ENCODE data around the gene KRTAP10-6. TPM values are rescaled to one million over a fixed set of nuclear protein-coding genes. Genes with fewer than 3 reads are reported as not detected.
A peak's percentile ranks its signal among the peaks of the same experiment; 100 is the strongest.
"Not testable (repeated sequence)": the region's sequence is repeated elsewhere in the genome, so short reads cannot be mapped to it uniquely, and the experiment has no call there.

KRTAP10-6 gene
- total RNA-seq, 3 donors from 2014 or later = not detected

DNA sequence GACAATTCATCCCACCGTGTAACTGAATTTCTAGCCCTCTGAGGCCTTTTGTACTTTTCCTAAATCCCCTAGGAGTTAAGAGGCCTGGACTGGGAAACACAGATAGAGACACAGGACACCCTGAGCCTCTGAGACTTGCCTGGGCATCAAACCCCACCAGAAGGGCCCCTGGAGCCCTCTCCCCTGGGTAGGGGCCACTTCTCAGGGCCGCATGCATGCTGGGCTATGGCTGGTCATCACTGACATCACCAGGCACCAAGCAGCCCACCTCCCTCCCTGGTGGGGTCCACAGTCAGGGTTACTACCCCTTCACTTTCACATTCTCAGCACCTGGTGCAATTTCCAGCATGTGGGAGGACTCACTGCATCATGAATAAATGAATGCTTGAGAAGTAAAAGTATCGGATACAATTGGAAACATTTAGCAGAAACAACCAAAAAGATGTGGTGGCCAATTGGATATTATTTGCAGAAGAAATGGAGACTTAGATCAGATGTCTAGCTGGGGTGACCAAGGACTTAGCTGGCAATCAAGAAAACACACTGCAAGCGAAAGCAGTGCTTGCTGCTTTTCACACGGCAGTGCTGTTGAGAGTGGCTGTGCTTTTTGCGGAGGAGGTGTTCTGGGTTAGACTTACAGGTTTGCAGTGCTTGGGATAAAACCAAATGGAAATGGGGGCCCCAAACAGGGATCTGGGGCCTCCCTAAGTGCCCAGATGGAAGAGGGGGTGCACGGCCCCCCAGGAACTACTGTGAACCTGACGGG is 7.1 kb upstream of the KRTAP10-6 start:
- DNase-seq (no peak), ATAC-seq (no peak)
- peaks cover 6% of the 10 kb centered on the region for H3K9me3 Mint-ChIP-seq
- H3K4me3 Mint-ChIP-seq = no peak overlapping the region
- H3K27me3 Mint-ChIP-seq (ENCODE audit: low read depth) = peaks cover 6% of the 10 kb centered on the region
- H3K4me1 Mint-ChIP-seq (ENCODE audit: low read depth) = no peaks in the 10 kb centered on the region
- H3K36me3 Mint-ChIP-seq (ENCODE audit: insufficient read depth) = peaks cover 1% of the 10 kb centered on the region

DNA sequence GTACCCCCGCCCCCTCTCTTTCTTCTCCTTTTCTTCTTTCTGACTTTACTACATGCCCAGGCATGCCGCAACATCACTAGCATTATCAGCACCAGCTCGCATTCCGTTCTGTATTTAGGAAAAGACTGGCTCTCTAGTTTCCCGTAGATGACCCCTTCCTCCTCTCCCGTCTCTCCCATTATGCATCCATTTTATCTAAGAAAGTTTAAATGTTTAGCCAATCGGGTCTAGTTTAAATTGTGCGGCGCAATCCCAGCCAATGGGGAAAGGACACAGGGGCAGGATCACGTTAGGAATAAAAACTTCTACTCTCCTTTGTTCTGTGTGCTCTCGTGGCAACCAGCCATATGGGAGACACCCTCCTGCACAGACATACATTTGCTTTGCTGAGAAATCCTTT is 5.8 kb upstream of the KRTAP10-6 start:
- H3K36me3 Mint-ChIP-seq (ENCODE audit: insufficient read depth) = peaks cover 1% of the 10 kb centered on the region
- no peak for ATAC-seq

DNA sequence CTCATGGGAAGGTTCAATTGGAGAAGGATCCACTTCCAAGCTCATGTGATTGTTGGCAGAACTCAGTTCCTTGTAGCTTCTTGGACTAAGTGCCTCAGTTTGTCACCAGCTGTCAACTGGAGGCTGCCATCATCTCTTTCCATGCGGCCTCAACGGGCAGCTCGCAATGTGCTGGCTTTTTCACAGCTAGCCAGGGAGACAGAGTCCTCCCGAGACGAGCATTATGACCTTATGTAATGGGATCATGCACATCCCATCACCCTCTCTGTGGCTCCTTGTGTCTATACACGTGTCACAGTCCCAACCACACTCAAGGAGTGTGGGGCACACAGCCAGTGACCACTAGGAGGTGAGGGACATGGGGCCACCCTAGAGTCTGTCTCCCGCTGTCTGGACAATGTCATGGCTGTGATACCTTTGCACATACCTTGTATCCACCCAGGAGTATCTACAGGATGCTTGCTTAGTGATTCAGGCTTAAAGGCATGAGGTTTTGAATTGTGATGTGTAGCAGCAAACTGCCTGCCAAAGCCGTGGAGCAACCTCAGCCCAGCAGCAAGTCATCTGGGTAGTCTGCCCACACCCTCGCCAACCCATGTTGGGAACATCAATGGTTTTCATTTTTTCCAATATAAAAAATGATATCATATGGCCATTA is 3.9 kb upstream of the KRTAP10-6 start:
- H3K27me3 Mint-ChIP-seq (ENCODE audit: low read depth) = peaks cover 3% of the 10 kb centered on the region
- ATAC-seq (no peak), DNase-seq (no peak)
- peaks cover 1% of the 10 kb centered on the region for H3K36me3 Mint-ChIP-seq (ENCODE audit: insufficient read depth)
- H3K4me1 Mint-ChIP-seq (ENCODE audit: low read depth) = peaks cover 2% of the 10 kb centered on the region
- no peak overlapping the region for H3K4me3 Mint-ChIP-seq
- peaks cover 6% of the 10 kb centered on the region for H3K9me3 Mint-ChIP-seq

More for the DNA sequence above, 5.8 kb upstream of the KRTAP10-6 start:
- no peak for DNase-seq
- H3K4me1 Mint-ChIP-seq (ENCODE audit: low read depth) = peaks cover 2% of the 10 kb centered on the region
- H3K27me3 Mint-ChIP-seq (ENCODE audit: low read depth) = no peaks in the 10 kb centered on the region
- no peak overlapping the region for H3K4me3 Mint-ChIP-seq
- peaks cover 6% of the 10 kb centered on the region for H3K9me3 Mint-ChIP-seq

DNA sequence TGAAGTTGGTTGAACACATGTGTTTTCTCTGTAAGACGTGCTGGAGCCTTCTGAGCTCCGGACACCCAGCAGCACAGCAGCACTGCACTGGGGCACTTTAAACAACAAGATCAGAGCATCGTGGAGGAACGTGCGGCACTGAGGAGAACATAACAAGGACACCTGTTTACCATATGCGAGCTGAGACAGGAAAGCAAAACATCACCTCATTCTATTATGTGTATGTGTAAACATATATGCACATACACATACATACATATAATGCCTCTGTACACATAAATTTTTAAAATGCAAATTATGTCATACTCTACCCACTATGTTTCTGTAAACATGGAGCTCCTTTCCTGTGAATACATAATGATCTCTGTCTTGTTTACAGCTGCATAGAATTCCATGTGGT is 3.2 kb upstream of the KRTAP10-6 start:
- H3K9me3 Mint-ChIP-seq = peaks cover 6% of the 10 kb centered on the region

GRCh38 chr21:44594406-44594916 is 2.2 kb upstream of the KRTAP10-6 start:
- H3K4me3 Mint-ChIP-seq = no peak overlapping the region
- ATAC-seq = no peak
- H3K27me3 Mint-ChIP-seq (ENCODE audit: low read depth) = peaks cover 9% of the 10 kb centered on the region
- peaks cover 2% of the 10 kb centered on the region for H3K4me1 Mint-ChIP-seq (ENCODE audit: low read depth)
- peaks cover 6% of the 10 kb centered on the region for H3K9me3 Mint-ChIP-seq
- DNase-seq = no peak
- H3K36me3 Mint-ChIP-seq (ENCODE audit: insufficient read depth) = peaks cover 1% of the 10 kb centered on the region

More for the DNA sequence above, 3.2 kb upstream of the KRTAP10-6 start:
- H3K27me3 Mint-ChIP-seq (ENCODE audit: low read depth) = peaks cover 3% of the 10 kb centered on the region
- ATAC-seq (no peak), DNase-seq (no peak)
- H3K4me3 Mint-ChIP-seq = no peak overlapping the region
- peaks cover 1% of the 10 kb centered on the region for H3K36me3 Mint-ChIP-seq (ENCODE audit: insufficient read depth)
- H3K4me1 Mint-ChIP-seq (ENCODE audit: low read depth) = peaks cover 2% of the 10 kb centered on the region

- Mint-ChIP-seq H3K4me3 (no peak overlapping the region), H3K36me3 (ENCODE audit: insufficient read depth) (peaks cover 1% of the 10 kb centered on the region), H3K9me3 (peaks cover 5% of the 10 kb centered on the region), H3K4me1 (ENCODE audit: low read depth) (peaks cover 2% of the 10 kb centered on the region), H3K27me3 (ENCODE audit: low read depth) (peaks cover 9% of the 10 kb centered on the region)
- DNase-seq (no peak), ATAC-seq (no peak)
Observed at GRCh38 chr21:44593598-44594405, 1.5 kb upstream of the KRTAP10-6 start.

DNA sequence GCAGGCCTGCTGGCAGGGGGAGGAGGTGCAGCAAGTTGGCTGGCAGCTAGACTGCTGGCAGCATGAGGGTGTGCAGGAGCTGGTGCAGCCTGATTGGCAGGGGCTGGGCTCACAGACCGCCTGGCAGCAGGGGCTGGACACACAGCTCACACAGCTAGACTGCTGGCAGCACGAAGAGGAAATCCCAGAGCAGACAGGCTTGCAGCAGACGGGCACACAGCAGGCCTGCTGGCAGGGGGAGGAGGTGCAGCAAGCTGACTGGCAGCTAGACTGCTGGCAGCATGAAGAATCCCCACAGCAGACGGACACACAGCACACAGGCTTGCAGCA is 539 bp downstream of the KRTAP10-6 start:
- DNase-seq; H3K36me3 Mint-ChIP-seq (ENCODE audit: insufficient read depth); H3K4me3 Mint-ChIP-seq; H3K4me1 Mint-ChIP-seq (ENCODE audit: low read depth); ATAC-seq; H3K9me3 Mint-ChIP-seq: not testable (repeated sequence)
- H3K27me3 Mint-ChIP-seq (ENCODE audit: low read depth) = peaks cover 14% of the 10 kb centered on the region

GRCh38 chr21:44590897-44591800 is 1.2 kb downstream of the KRTAP10-6 start:
- H3K4me1 Mint-ChIP-seq (ENCODE audit: low read depth); DNase-seq; H3K9me3 Mint-ChIP-seq; H3K4me3 Mint-ChIP-seq; H3K36me3 Mint-ChIP-seq (ENCODE audit: insufficient read depth); ATAC-seq: not testable (repeated sequence)
- peaks cover 20% of the 10 kb centered on the region for H3K27me3 Mint-ChIP-seq (ENCODE audit: low read depth)

- no peaks in the 10 kb centered on the region for H3K36me3 Mint-ChIP-seq (ENCODE audit: insufficient read depth)
Observed at GRCh38 chr21:44590311-44590721, 2.0 kb downstream of the KRTAP10-6 start.

GRCh38 chr21:44589586-44590305 is 2.6 kb downstream of the KRTAP10-6 start:
- H3K27me3 Mint-ChIP-seq (ENCODE audit: low read depth) = peaks cover 25% of the 10 kb centered on the region
- no peak overlapping the region for H3K4me3 Mint-ChIP-seq
- ATAC-seq (no peak), DNase-seq (no peak)
- no peaks in the 10 kb centered on the region for H3K9me3 Mint-ChIP-seq
- H3K36me3 Mint-ChIP-seq (ENCODE audit: insufficient read depth) = no peaks in the 10 kb centered on the region
- H3K4me1 Mint-ChIP-seq (ENCODE audit: low read depth) = peaks cover 2% of the 10 kb centered on the region

More at GRCh38 chr21:44590311-44590721, 2.0 kb downstream of the KRTAP10-6 start:
- DNase-seq (no peak), ATAC-seq (no peak)
- Mint-ChIP-seq H3K27me3 (ENCODE audit: low read depth) (peaks cover 25% of the 10 kb centered on the region), H3K4me3 (no peak overlapping the region), H3K9me3 (no peaks in the 10 kb centered on the region), H3K4me1 (ENCODE audit: low read depth) (peaks cover 2% of the 10 kb centered on the region)

- ATAC-seq (no peak), DNase-seq (no peak)
- Mint-ChIP-seq H3K36me3 (ENCODE audit: insufficient read depth) (no peaks in the 10 kb centered on the region), H3K4me1 (ENCODE audit: low read depth) (peaks cover 6% of the 10 kb centered on the region), H3K4me3 (no peak overlapping the region), H3K9me3 (no peaks in the 10 kb centered on the region), H3K27me3 (ENCODE audit: low read depth) (peaks cover 28% of the 10 kb centered on the region)
Observed at GRCh38 chr21:44589094-44589493, 3.2 kb downstream of the KRTAP10-6 start.

DNA sequence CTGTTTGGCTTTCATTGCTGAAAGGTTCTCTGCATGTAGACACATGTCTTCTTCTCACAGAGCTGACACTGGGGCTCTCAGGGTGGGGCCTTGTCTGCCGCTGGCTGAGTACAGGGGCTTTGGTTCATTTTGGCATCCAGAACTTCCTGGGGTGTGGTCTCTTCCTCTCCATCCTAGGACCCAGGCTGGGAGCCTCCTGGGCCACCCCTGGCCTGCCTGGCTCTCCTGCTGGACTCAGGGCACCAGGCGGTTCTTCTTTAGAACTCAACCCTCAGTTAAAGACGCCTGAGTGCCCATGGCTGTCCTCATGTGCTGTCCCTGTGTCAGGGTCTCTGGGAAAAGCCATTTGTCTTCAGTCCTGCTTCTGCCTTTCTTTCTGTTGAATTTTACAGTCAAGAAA is 6.4 kb downstream of the KRTAP10-6 start:
- DNase-seq (no peak), ATAC-seq (no peak)
- Mint-ChIP-seq H3K27me3 (ENCODE audit: low read depth) (peaks cover 25% of the 10 kb centered on the region), H3K4me1 (ENCODE audit: low read depth) (peaks cover 17% of the 10 kb centered on the region), H3K4me3 (no peak overlapping the region), H3K9me3 (peaks cover 11% of the 10 kb centered on the region), H3K36me3 (ENCODE audit: insufficient read depth) (no peaks in the 10 kb centered on the region)

GRCh38 chr21:44583800-44584147 is 8.5 kb downstream of the KRTAP10-6 start:
- no peak overlapping the region for H3K4me3 Mint-ChIP-seq
- H3K4me1 Mint-ChIP-seq (ENCODE audit: low read depth) = peaks cover 17% of the 10 kb centered on the region
- peaks cover 12% of the 10 kb centered on the region for H3K9me3 Mint-ChIP-seq
- peak; percentile 63 to 82 for ATAC-seq
- H3K36me3 Mint-ChIP-seq (ENCODE audit: insufficient read depth) = no peaks in the 10 kb centered on the region
- no peak for DNase-seq
- H3K27me3 Mint-ChIP-seq (ENCODE audit: low read depth) = peaks cover 21% of the 10 kb centered on the region

Data from activated T-cell treated with anti-CD3 and anti-CD28 coated beads, Interleukin-2, amount 50 U/mL, for 4 hours (primary cell).